HG03175 (cell line): ENCODE data around the gene CTIF.

Experiments
- ATAC-seq: cut with Tn5 transposase; IDR thresholded peaks from one replicate; pipeline ENCODE4 v1.9.1; 2021; ENCODE audit warnings: mild to moderate bottlenecking, moderate library complexity; ENCODE audit not compliant: unreplicated experiment

Gene CTIF

DNA sequence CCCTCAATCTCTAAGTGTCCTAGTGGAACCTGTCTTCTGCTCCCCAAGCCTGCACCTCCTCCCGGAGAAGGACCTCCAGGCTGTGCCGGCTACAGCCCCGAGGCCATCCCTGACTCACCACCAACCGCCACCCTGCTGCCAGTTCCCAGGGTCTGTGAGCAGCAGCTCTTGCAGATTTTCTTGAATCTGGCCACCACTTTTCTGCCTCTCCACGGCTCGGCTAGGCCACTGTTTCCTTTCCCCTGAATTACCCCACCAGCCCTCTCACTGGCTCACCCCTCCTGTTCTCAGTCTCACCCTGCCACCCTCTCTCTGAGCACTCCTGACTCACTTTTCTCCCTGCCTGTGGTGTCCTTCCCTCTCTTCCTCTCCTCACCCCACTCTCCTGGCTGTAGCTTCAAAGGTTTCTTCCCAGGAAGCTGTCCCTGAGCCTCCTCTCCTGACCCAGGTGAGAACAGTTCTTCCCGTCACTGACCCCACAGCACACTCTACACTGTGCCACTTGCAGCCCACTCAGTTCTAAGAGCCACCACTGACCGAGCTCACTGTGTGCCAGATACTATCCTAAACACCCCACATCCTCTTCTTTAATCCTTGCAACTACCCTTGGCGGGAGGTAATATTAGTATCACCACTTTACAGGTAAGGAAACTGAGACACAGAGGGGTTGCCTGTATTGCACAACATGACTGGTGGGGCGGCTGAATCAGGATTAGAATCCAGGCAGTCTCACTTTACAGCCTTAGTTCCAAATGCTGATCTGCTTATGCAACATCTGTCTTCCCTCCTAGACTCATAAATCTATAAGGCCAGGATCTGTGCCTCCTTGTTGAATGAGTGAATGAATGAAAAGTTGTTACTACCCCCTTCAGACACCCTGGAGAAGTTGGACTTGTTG is 300.3 kb downstream of the CTIF start:
- no peak for ATAC-seq

GRCh38 chr18:48839819-48840490 is 301.1 kb downstream of the CTIF start:
- ATAC-seq, result no peak

GRCh38 chr18:48840491-48840877 is 301.7 kb downstream of the CTIF start:
- no peak for ATAC-seq

GRCh38 chr18:48841381-48842258 is 302.8 kb downstream of the CTIF start:
- ATAC-seq, result no peak

DNA sequence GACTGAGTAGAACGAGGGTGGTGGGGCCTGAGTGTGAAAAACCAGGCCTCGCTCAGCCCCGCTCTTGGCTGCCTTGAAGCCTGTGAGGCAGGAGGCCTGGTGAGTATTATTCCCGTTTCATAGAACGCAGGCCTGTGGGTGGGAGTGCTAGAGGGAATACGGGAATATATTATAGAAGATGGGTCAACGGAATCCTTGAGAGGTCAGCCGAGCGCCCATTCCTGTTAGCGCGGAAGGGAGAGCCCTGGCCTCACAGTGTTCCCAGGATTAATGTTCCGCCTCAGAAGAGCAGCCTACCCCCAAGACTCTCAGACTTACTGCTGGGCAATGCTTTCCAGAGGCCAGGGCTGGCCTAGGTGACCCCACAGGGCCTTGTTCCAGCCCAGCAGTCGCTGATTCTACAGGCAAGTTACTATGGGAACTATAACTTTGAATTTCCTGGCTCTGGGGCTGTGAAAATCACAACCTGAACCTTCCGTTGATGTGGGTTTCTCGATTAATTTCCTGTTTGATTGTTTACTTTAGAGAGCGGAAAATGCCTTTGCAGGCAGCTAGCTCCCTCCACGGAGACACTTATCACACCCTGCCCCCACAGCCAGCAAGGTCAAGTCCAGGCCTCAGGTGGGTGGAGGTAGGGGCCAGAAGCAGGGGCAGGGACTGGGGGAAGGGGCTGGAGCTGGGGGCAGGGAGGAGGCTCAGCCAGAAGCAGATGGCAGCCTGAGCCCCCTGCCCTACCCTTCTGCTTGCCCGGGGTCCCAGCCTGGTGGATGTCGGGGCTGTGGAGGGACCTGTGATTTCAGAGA is 303.6 kb downstream of the CTIF start:
- ATAC-seq, result peak; percentile 50

DNA sequence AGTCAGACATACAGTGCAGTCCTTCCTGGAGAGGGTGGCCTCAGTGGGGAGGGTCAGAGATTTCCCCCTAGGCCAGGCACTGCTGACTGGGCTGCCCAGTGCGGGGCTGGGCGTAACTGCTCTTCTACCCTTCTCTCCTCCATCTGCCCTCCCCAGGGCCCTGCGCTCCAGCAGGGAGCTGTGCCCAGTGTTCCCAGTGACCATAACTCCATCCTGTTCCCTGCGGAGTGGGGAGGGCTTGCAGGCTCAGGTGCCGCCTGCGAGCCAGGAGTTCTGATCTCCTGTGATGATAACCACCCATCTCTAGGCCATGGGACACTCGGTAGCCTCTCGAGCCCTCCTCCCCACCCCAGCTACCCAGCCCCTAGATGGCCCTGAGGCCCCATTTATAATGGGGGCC is 304.3 kb downstream of the CTIF start:
- no peak for ATAC-seq

DNA sequence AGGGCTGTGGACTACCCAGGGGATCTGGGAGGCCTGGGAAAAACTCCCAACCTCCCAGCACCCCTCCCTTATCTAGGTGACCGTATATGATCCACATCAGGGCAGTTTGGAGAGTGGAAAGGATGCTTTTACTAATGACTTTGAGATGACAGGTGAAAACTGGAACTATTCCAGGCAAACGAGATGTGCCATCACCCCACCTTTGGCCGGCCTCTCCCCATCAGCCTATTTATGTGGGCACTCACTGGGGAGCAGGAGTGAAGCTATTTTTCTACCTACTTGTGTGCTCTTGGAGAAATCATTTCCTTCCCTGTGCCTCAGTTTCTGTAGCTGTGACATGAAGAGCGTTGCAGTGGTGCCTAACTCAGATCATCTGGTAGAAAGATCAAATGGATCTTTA is 304.8 kb downstream of the CTIF start:
- no peak for ATAC-seq

DNA sequence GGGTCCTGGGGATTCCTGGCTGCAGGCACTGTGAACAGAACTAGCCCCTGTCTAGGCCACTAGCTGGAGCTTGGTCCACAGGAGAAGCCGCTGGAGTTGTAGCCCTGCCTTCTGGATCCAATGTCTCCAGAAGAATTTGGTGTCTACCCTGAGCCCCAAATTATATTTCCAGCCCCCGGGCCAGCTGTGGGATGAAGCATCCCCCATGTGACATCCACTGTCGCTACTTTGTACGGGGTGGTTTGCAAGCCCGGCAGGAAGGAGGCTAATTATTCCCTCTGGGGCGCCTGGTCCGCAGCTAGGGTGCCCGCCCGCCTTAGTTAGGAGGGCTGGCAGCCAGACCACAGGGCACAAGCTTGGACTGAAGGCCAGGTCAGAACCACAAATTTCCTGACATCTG is 305.4 kb downstream of the CTIF start:
- ATAC-seq, result no peak

DNA sequence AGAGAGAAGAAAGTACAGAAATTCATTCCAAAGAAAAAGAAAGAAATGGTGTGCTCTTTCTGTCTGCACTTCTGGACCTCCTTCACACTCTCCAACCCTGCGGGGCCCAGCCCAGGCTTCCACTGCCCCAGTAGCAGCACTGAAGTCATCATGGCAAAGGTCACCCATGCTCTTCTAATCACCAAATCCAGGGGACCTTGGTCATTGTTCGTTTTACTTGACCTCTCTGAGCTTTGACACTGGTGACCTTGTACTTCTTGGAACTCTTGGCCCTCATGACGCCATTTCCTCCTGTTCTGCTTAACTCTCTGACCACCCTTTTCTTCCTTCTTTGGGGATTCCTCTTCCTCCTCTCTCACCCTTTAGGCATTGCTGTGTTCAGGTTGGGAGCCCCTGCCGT is 306.3 kb downstream of the CTIF start:
- no peak for ATAC-seq

DNA sequence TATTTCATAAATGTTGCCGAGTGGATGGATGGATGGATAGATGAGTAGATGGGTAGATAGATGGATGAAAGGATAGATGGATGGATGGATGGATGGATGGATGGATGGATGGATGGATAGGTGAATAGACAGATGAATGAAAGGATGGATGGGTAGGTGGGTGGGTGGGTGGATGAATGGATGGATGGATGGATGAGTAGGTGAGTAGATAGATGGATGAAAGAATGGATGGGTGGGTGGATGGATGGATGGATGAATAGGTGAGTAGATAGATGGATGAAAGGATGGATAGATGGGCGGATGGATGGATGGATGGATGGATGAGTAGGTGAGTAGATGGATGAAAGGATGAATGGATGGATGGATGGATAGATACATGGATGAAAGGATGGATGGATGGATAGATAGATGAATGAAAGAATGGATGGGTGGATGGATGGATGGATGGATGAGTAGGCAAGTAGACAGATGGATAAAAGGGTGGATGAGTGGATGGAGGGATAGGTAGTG is 307.6 kb downstream of the CTIF start:
- no peak for ATAC-seq

DNA sequence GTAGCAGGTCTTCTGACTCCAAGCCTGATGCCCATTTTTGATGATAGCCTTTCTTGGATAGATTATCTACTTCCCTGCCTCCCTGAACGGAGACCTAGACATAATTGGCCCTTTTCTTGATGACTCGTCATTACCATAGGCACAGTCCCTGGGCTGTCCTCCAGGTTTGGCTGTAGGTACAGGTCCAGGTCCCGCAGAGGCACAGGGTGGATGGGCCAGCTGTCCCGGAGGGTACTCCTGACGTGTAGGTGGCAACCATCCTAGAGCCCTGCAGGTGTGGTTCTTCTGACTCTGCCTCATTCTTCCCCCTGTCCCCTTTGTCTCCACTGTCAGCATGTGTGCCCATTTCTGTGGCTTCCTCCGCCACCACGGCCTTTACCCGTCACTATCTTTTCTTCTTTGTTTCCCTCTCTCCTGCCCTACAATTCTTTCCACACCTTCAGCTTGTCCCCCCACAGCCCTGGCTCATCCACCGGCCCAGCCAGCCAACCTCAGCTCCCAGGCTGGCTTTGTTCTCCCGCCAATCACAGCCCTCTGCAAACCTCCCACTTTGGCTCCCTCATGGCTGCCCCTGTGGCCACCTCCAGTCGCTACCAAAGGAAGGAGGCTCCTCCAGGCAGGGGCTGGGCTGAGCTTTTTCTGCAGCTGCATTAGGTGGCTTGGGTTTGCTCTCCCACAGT is 309.1 kb downstream of the CTIF start:
- no peak for ATAC-seq

GRCh38 chr18:48848641-48849143 is 309.9 kb downstream of the CTIF start:
- ATAC-seq, result no peak

GRCh38 chr18:48850822-48851598 is 312.2 kb downstream of the CTIF start:
- no peak for ATAC-seq

DNA sequence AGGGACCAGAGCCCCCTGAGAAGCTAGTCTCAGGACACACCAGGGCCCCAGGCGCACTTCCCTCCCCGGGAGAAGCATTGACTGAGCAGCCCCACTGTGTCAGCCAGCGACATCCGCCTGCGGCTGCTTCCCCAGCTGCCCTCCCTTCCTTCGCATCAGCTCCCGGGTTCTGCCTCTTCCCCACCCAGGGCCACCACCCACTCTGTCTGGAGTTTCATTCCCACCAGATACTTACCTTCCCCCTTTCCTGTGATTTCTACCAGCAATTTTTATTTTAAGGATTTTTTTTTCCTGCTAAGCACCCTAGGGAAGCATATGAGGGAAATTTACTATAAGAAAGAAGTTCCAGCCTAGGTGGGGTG is 312.7 kb downstream of the CTIF start:
- ATAC-seq, result no peak

- ATAC-seq, result no peak
Observed at GRCh38 chr18:48852292-48852691, 313.5 kb downstream of the CTIF start.

GRCh38 chr18:48852794-48853193 is 314.0 kb downstream of the CTIF start:
- no peak for ATAC-seq

- no peak for ATAC-seq
Observed at GRCh38 chr18:48853588-48853987, 314.8 kb downstream of the CTIF start.

DNA sequence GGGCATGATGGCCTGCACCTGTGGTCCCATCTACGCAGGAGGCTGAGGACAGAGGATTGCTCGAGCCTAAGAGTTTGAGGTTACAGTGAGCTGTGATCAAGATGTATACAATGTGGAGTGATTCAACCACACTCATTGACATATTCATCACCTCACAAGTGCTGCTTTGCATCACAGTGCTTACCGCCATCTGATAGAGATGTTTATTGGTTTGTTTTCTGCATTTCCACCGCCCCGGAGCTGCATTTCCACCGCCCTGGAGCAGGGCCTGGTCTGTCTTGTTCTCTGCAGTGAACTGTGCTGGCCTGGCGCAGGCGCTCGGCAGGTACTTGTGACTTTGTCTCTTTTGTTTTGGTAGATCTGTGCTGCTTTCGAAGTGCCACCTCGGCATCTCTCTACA is 315.9 kb downstream of the CTIF start:
- no peak for ATAC-seq
